OCI-LY7 (cell line): ENCODE data around the gene JAML. TPM values are rescaled to one million over a fixed set of nuclear protein-coding genes. Genes with fewer than 3 reads are reported as not detected.

Experiments used
- BruUV-seq: library from RNA; stranded (reverse); fragments of 400-500 nt; replicated peaks from 2 replicates; lab custom pipeline; 2021; lab: Mats Ljungman, UMichigan
- CTCF ChIA-PET: fragments of 300-600 bp; sonication (Branson Sonifier 250); formaldehyde crosslinking; loops from one replicate; lab custom pipeline; 2022; ENCODE audit warnings: antibody characterized with exemption; ENCODE audit not compliant: unreplicated experiment; lab: Charles Lee
- POLR2A ChIA-PET: fragments of 300-600 bp; sonication (Branson Sonifier 250); formaldehyde crosslinking; loops from one replicate; lab custom pipeline; 2022; ENCODE audit warnings: antibody characterized with exemption; lab: Charles Lee
- DNase-seq: peaks from one replicate; pipeline ENCODE4 v3.0.0-alpha.2; 2015; ENCODE audit warnings: low spot score
- H2AFZ ChIP-seq: fragments of 200-600 bp; sonication (generic), shearing (Covaris generic); 2 replicates; pipeline ENCODE4 v1.6.1; 2014; ENCODE audit warnings: mild to moderate bottlenecking, antibody characterized with exemption, low read length, moderate library complexity
- H3K27ac ChIP-seq: fragments of 200-600 bp; sonication (generic); 2 replicates; pipeline ENCODE4 v1.5.1; 2014; ENCODE audit warnings: mixed run types, low read depth, mild to moderate bottlenecking, moderate library complexity, low read length, inconsistent platforms; ENCODE audit not compliant: poor library complexity, severe bottlenecking
- H3K36me3 ChIP-seq: fragments of 200-600 bp; sonication (generic); 2 replicates; pipeline ENCODE4 v1.6.1; 2014; ENCODE audit warnings: mild to moderate bottlenecking, antibody characterized with exemption, low read length, moderate library complexity, mixed read lengths; ENCODE audit not compliant: insufficient read depth
- H3K4me1 ChIP-seq: fragments of 200-600 bp; sonication (generic); 2 replicates; pipeline ENCODE4 v1.5.1; 2014; ENCODE audit warnings: mild to moderate bottlenecking, low read length; ENCODE audit not compliant: insufficient read depth, poor library complexity, severe bottlenecking
- H3K4me2 ChIP-seq: fragments of 200-600 bp; sonication (generic); 2 replicates; pipeline ENCODE4 v1.6.1; 2014; ENCODE audit warnings: mild to moderate bottlenecking, low read length
- H3K4me3 ChIP-seq: fragments of 200-600 bp; sonication (generic); 2 replicates; pipeline ENCODE4 v1.5.1; 2014; ENCODE audit warnings: mild to moderate bottlenecking, low read depth, low read length; ENCODE audit not compliant: poor library complexity, severe bottlenecking
- H3K79me2 ChIP-seq: fragments of 200-600 bp; sonication (generic); 2 replicates; pipeline ENCODE4 v1.6.1; 2016; ENCODE audit warnings: low read depth, mild to moderate bottlenecking, low read length, moderate library complexity, mixed read lengths; ENCODE audit not compliant: insufficient read depth
- H3K9me2 ChIP-seq: fragments of 200-600 bp; sonication (generic); 2 replicates; pipeline ENCODE4 v1.6.1; 2016; ENCODE audit warnings: mild to moderate bottlenecking, low read length, mixed read lengths; ENCODE audit not compliant: insufficient read depth
- H3K9me3 ChIP-seq: fragments of 200-600 bp; sonication (generic); 2 replicates; pipeline ENCODE4 v1.6.1; 2014; ENCODE audit warnings: mild to moderate bottlenecking, mixed run types, low read length, mixed read lengths
- H4K20me1 ChIP-seq: fragments of 200-600 bp; sonication (generic); 2 replicates; pipeline ENCODE4 v1.6.1; 2014; ENCODE audit warnings: mild to moderate bottlenecking, antibody characterized with exemption, low read length, moderate library complexity, mixed read lengths; ENCODE audit not compliant: insufficient read depth
- EZH2phosphoT487 ChIP-seq: fragments of 200-600 bp; sonication (generic); IDR thresholded peaks from 2 replicates; pipeline ENCODE4 v1.6.1; 2018; ENCODE audit warnings: low read depth, borderline replicate concordance, mild to moderate bottlenecking, mixed run types, antibody characterized with exemption, low read length, moderate library complexity, mixed read lengths
- intact Hi-C: fragments of 100-400 bp; cut with micrococcal nuclease; formaldehyde crosslinking; loops from one replicate; pipeline ENCODE4 v1.10.0; 2022; ENCODE audit not compliant: unreplicated experiment
- total RNA-seq, 2 experiments: library from RNA; depleted of rRNA in 1 of 2; stranded (reverse); fragments of >200 nt in 1 of 2; shearing (Covaris generic) in 1 of 2; gene quantifications; 2 replicates each; pipeline ENCODE4 v1.2.3, GENCODE V29; 2014 to 2022
- TF ChIP-seq, protein P1 (sequence below): fragments of 200-600 bp; sonication (generic); conservative IDR thresholded peaks from 2 replicates; pipeline ENCODE4 v1.5.1; 2014; ENCODE audit warnings: mild to moderate bottlenecking, antibody characterized with exemption, low read length, moderate library complexity, mixed read lengths

The JAML gene
- total RNA-seq, 2 experiments from 2014 or later = 0.63 to 0.73 TPM

DNA sequence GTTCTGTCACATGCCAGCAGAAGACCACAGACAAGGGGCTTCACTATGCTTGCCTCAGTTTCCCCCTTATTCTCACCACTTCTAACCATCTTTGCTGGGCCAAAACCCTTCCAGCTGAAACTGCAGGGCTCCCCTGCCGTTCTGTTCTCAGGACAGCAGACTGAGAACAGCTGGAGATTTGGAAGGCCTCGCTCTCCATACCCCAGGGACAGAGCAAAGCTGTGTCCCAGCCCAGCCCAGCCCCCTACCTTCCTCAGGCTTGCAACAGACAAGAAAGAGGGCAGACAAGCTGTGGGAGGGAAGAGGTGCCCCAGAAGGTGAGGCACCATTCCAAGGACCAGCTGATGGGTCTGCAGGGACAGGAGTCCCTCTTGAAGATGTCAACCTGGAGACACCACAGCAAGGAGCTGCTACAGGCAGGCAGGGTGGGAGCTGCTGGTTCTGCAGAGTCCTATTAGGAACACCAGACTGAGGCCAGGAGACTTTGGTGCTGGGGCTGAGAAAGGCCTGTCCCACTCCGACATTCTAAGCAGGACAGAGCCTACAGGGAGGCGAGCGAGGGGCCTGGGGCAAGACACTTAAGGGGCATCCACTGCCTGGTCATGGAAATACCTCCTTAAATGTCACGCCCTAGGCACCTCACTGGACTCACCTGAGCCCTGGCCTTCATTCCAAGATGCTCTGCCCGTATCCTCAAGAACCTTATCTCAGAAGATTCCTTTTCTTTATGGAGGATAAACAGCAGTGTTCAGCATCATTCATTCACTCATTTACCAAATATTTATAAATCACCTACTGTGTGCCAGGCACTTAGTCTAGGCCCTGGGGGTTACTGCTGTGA lies 55.3 kb downstream of the JAML start:
- no peak overlapping the region for H3K4me3 ChIP-seq
- intact Hi-C loops = loop anchor here (10.0 kb wide), 1 partner anchor 355 kb away; no protein-coding TSS in a partner anchor
- H3K4me1 ChIP-seq = no peaks in the 10 kb centered on the region
- no peak overlapping the region for H3K27ac ChIP-seq
- H4K20me1 ChIP-seq = no peaks in the 10 kb centered on the region
- no peaks in the 10 kb centered on the region for H3K9me3 ChIP-seq
- ChIA-PET POLR2A (no interaction called here), CTCF (interaction anchor here (0.5 kb wide), 1 partner anchor 58 kb away, joined by 5 read pairs; no protein-coding TSS in a partner anchor)
- no peak overlapping the region for H3K4me2 ChIP-seq
- no peak for DNase-seq
- no peaks in the 10 kb centered on the region for H3K79me2 ChIP-seq
- TF ChIP-seq EZH2phosphoT487 = no peak
- TF ChIP-seq, protein P1, sequence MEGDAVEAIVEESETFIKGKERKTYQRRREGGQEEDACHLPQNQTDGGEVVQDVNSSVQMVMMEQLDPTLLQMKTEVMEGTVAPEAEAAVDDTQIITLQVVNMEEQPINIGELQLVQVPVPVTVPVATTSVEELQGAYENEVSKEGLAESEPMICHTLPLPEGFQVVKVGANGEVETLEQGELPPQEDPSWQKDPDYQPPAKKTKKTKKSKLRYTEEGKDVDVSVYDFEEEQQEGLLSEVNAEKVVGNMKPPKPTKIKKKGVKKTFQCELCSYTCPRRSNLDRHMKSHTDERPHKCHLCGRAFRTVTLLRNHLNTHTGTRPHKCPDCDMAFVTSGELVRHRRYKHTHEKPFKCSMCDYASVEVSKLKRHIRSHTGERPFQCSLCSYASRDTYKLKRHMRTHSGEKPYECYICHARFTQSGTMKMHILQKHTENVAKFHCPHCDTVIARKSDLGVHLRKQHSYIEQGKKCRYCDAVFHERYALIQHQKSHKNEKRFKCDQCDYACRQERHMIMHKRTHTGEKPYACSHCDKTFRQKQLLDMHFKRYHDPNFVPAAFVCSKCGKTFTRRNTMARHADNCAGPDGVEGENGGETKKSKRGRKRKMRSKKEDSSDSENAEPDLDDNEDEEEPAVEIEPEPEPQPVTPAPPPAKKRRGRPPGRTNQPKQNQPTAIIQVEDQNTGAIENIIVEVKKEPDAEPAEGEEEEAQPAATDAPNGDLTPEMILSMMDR = no peak
- no peak overlapping the region for H2AFZ ChIP-seq
- H3K9me2 ChIP-seq = no peaks in the 10 kb centered on the region
- no TSS peak for BruUV-seq
- H3K36me3 ChIP-seq = no peaks in the 10 kb centered on the region

DNA sequence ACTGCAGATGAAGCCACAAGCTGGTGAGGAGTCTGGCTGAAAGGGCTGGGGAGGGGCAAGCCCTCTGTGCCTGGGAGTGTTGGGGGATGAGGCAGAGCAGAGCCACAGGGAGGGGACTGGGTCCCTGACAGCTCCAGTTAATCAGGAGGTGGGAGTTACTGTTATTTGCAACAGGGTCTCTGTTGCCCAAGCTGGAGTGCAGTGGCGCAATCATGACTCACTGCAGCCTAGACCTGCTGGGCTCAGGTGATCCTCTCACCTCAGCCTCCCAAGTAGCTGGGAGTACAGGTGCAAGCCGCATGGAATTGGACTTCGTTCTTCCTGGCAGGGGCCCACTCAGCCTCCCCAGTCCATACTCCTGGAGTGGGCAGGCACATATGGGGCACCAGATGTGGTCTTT lies 56.1 kb downstream of the JAML start:
- intact Hi-C loops = no loop called here
- Histone ChIP-seq H3K4me3 (no peak overlapping the region), H3K79me2 (no peaks in the 10 kb centered on the region), H3K36me3 (no peaks in the 10 kb centered on the region), H2AFZ (no peak overlapping the region), H4K20me1 (no peaks in the 10 kb centered on the region), H3K27ac (no peak overlapping the region), H3K9me2 (no peaks in the 10 kb centered on the region), H3K4me2 (no peak overlapping the region), H3K9me3 (no peaks in the 10 kb centered on the region), H3K4me1 (no peaks in the 10 kb centered on the region)
- no peak for DNase-seq
- POLR2A ChIA-PET = no interaction called here
- BruUV-seq = no TSS peak
- CTCF ChIA-PET = no interaction called here
- no peak for TF ChIP-seq EZH2phosphoT487
- TF ChIP-seq, protein P1 = no peak

DNA sequence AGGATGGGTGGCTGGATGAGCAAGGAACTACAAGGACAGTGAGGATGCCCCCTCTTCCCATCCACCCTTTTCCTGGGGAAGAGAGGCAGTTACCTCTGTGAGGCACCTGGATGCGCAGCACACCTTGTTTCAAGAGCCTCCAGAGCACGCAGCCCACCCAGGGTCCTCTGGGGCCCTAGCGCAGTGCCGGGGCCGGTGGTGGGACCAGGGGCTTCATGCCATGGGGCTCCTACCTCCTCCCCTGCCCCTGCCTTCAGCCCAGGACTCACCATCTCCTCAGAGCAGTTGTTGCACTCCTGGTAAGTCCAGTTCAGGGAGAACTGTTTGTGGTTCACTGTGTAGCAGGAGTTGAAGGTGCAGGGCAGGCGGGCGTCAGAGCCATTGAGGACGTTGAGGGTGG lies 56.5 kb downstream of the JAML start:
- Histone ChIP-seq H3K79me2 (no peaks in the 10 kb centered on the region), H3K36me3 (no peaks in the 10 kb centered on the region), H3K9me2 (no peaks in the 10 kb centered on the region), H4K20me1 (no peaks in the 10 kb centered on the region), H3K4me3 (no peak overlapping the region), H2AFZ (no peak overlapping the region), H3K9me3 (no peaks in the 10 kb centered on the region), H3K4me2 (no peak overlapping the region), H3K4me1 (no peaks in the 10 kb centered on the region), H3K27ac (no peak overlapping the region)
- TF ChIP-seq, protein P1 = no peak
- no peak for TF ChIP-seq EZH2phosphoT487
- POLR2A ChIA-PET = no interaction called here
- no peak for DNase-seq
- no TSS peak for BruUV-seq
- intact Hi-C loops = no loop called here
- CTCF ChIA-PET = no interaction called here
